ENCODE data around the gene CFDP1. TPM values are rescaled to one million over a fixed set of nuclear protein-coding genes. Genes with fewer than 3 reads are reported as not detected.

CFDP1 gene
- polyA plus RNA-seq, 3 donors: 12.9 to 23.2 (median 19.0) TPM

- Histone ChIP-seq H2AFZ (ENCODE audit: insufficient read depth, low read depth, low read length, poor library complexity, severe bottlenecking) (no peak overlapping the region), H3K36me3 (replicated peaks in 1 of 2; ENCODE audit: control insufficient read depth in 1 of 2, insufficient read depth in 2 of 2, low read length in 2 of 2) (peaks cover 4 to 31% of the 10 kb centered on the region in 2 donors), H3K79me2 (ENCODE audit: insufficient read depth, low read length) (no peaks in the 10 kb centered on the region), H3K4me1 (ENCODE audit: control insufficient read depth in 1 of 2, insufficient read depth in 2 of 2, low read length in 2 of 2) (no peaks in the 10 kb centered on the region), H4K20me1 (ENCODE audit: insufficient read depth, low read length) (no peaks in the 10 kb centered on the region), H3K4me3 (replicated peaks in 1 of 3; ENCODE audit: low read depth in 2 of 3, low read length in 3 of 3) (no peak overlapping the region), H3K4me2 (replicated peaks; ENCODE audit: extremely low read depth, low read length, poor library complexity, severe bottlenecking) (no peak overlapping the region), H3K9ac (ENCODE audit: insufficient read depth, low read length, poor library complexity, severe bottlenecking) (no peak overlapping the region), H3K27me3 (ENCODE audit: control insufficient read depth in 2 of 2, insufficient read depth in 2 of 2, low read length in 2 of 2) (peaks cover 0 to 12% of the 10 kb centered on the region in 2 donors), H3K27ac (ENCODE audit: low read depth in 1 of 2, low read length in 2 of 2) (no peak overlapping the region), H3K9me3 (replicated peaks in 1 of 2; ENCODE audit: control insufficient read depth in 1 of 2, insufficient read depth in 1 of 2, low read length in 2 of 2) (peaks cover 0 to 3% of the 10 kb centered on the region in 2 donors)
- no peak overlapping the region for H3K27ac Mint-ChIP-seq
- H3K4me1 Mint-ChIP-seq: no peaks in the 10 kb centered on the region
- no peak for DNase-seq
- peaks cover 0 to 8% (median 6%) of the 10 kb centered on the region in 7 donors for H3K9me3 Mint-ChIP-seq
- H3K36me3 Mint-ChIP-seq: peaks cover 50 to 65% of the 10 kb centered on the region in 2 donors
- peaks cover 17 to 63% (median 23%) of the 10 kb centered on the region in 3 donors for H3K27me3 Mint-ChIP-seq (ENCODE audit: low read depth in 3 of 3)
- H3K4me3 Mint-ChIP-seq: peak overlapping the region in 1 of 2 donors; percentile 17
- intact Hi-C loops (cut with micrococcal nuclease): no loop called here
- TF ChIP-seq CTCF (IDR thresholded peaks at IDR 0.05): no peak
Observed at GRCh38 chr16:75289189-75289588, 144.1 kb downstream of the CFDP1 start.

- Histone ChIP-seq H3K27me3 (ENCODE audit: control insufficient read depth in 2 of 2, insufficient read depth in 2 of 2, low read length in 2 of 2) (peaks cover 0 to 12% of the 10 kb centered on the region in 2 donors), H3K9me3 (replicated peaks in 1 of 2; ENCODE audit: control insufficient read depth in 1 of 2, insufficient read depth in 1 of 2, low read length in 2 of 2) (peaks cover 0 to 3% of the 10 kb centered on the region in 2 donors), H3K4me1 (ENCODE audit: control insufficient read depth in 1 of 2, insufficient read depth in 2 of 2, low read length in 2 of 2) (no peaks in the 10 kb centered on the region), H3K79me2 (ENCODE audit: insufficient read depth, low read length) (no peaks in the 10 kb centered on the region), H3K9ac (ENCODE audit: insufficient read depth, low read length, poor library complexity, severe bottlenecking) (no peak overlapping the region), H3K4me3 (replicated peaks in 1 of 3; ENCODE audit: low read depth in 2 of 3, low read length in 3 of 3) (no peak overlapping the region), H2AFZ (ENCODE audit: insufficient read depth, low read depth, low read length, poor library complexity, severe bottlenecking) (no peak overlapping the region), H4K20me1 (ENCODE audit: insufficient read depth, low read length) (no peaks in the 10 kb centered on the region), H3K36me3 (replicated peaks in 1 of 2; ENCODE audit: control insufficient read depth in 1 of 2, insufficient read depth in 2 of 2, low read length in 2 of 2) (peaks cover 4 to 26% of the 10 kb centered on the region in 2 donors), H3K27ac (ENCODE audit: low read depth in 1 of 2, low read length in 2 of 2) (no peak overlapping the region), H3K4me2 (replicated peaks; ENCODE audit: extremely low read depth, low read length, poor library complexity, severe bottlenecking) (no peak overlapping the region)
- TF ChIP-seq CTCF (IDR thresholded peaks at IDR 0.05): no peak
- Mint-ChIP-seq H3K4me1 (no peaks in the 10 kb centered on the region), H3K27ac (peak overlapping the region in 2 of 7 donors; percentile 11 to 22), H3K36me3 (peaks cover 45 to 59% of the 10 kb centered on the region in 2 donors), H3K9me3 (peaks cover 0 to 8% (median 6%) of the 10 kb centered on the region in 7 donors), H3K27me3 (ENCODE audit: low read depth in 3 of 3) (peaks cover 20 to 66% (median 25%) of the 10 kb centered on the region in 3 donors), H3K4me3 (peak overlapping the region in 1 of 2 donors; percentile 10)
- intact Hi-C loops (cut with micrococcal nuclease): no loop called here
- 90% methylated on average over 10 of the region's 10 CpGs for WGBS (ENCODE audit: insufficient coverage)
- DNase-seq: no peak
Observed at GRCh38 chr16:75288596-75289120, 144.6 kb downstream of the CFDP1 start.

Measured in CD14-positive monocyte (primary cell).